PC-9 (cell line): Measurements from ENCODE around the gene MPV17. TPM values are rescaled to one million over a fixed set of nuclear protein-coding genes. Genes with fewer than 3 reads are reported as not detected.

Source experiments
- BruUV-seq: library from RNA; stranded (reverse); fragments of 400-500 nt; replicated peaks from 2 replicates; lab custom pipeline; 2021; lab: Mats Ljungman, UMichigan
- CTCF ChIA-PET: fragments of 300-600 bp; sonication (Branson Sonifier 250); formaldehyde crosslinking; loops from one replicate; lab custom pipeline; 2022; ENCODE audit warnings: antibody characterized with exemption; lab: Charles Lee
- POLR2A ChIA-PET: fragments of 300-600 bp; sonication (Branson Sonifier 250); formaldehyde crosslinking; loops from one replicate; lab custom pipeline; 2022; ENCODE audit warnings: antibody characterized with exemption; ENCODE audit not compliant: unreplicated experiment; lab: Charles Lee
- DNase-seq, 2 experiments: peaks; one replicate each; pipeline versions ENCODE4 v3.0.0 to v3.0.0-alpha.2; 2015 to 2022; ENCODE audit warnings: mixed read lengths in 1 of 2
- H2AFZ ChIP-seq: fragments of 200-600 bp; sonication (generic); 2 replicates; pipeline ENCODE4 v1.8.1; 2017; ENCODE audit warnings: antibody characterized with exemption
- H3F3A ChIP-seq: fragments of 200-600 bp; sonication (generic); 2 replicates; pipeline ENCODE4 v1.8.1; 2017; ENCODE audit warnings: antibody characterized with exemption, mild to moderate bottlenecking, low read depth; ENCODE audit not compliant: insufficient read depth
- H3K27ac ChIP-seq: fragments of 200-600 bp; sonication (generic); 2 replicates; pipeline ENCODE4 v1.6.1; 2016; ENCODE audit warnings: mixed run types
- H3K27me3 ChIP-seq: fragments of 200-600 bp; sonication (generic); 2 replicates; pipeline ENCODE4 v1.6.1; 2016; ENCODE audit warnings: low read depth, mixed run types; ENCODE audit not compliant: insufficient read depth
- H3K36me3 ChIP-seq: fragments of 200-600 bp; sonication (generic); 2 replicates; pipeline ENCODE4 v1.6.1; 2016; ENCODE audit warnings: low read depth, mixed run types
- H3K4me1 ChIP-seq: fragments of 200-600 bp; sonication (generic); replicated peaks from 2 replicates; pipeline ENCODE4 v1.6.1; 2016; ENCODE audit warnings: mixed run types; ENCODE audit not compliant: insufficient read depth
- H3K4me2 ChIP-seq: fragments of 200-600 bp; sonication (generic); 2 replicates; pipeline ENCODE4 v1.6.1; 2017; ENCODE audit warnings: mixed run types
- H3K4me3 ChIP-seq: fragments of 200-600 bp; sonication (generic); 2 replicates; pipeline ENCODE4 v1.6.1; 2016; ENCODE audit warnings: mixed run types
- H3K79me2 ChIP-seq: fragments of 200-600 bp; sonication (generic); 2 replicates; pipeline ENCODE4 v1.6.1; 2017; ENCODE audit warnings: low read depth, mixed run types
- H3K9me2 ChIP-seq: fragments of 200-600 bp; sonication (generic); 2 replicates; pipeline ENCODE4 v1.8.1; 2017; ENCODE audit warnings: mild to moderate bottlenecking; ENCODE audit not compliant: insufficient read depth
- H3K9me3 ChIP-seq: fragments of 200-600 bp; sonication (generic); 2 replicates; pipeline ENCODE4 v1.8.1; 2016; ENCODE audit warnings: low read depth; ENCODE audit not compliant: insufficient read depth
- H4K20me1 ChIP-seq: fragments of 200-600 bp; sonication (generic); 2 replicates; pipeline ENCODE4 v1.8.1; 2017; ENCODE audit not compliant: insufficient read depth
- CTCF ChIP-seq: fragments of 200-600 bp; sonication (generic); conservative IDR thresholded peaks from 2 replicates; pipeline ENCODE4 v1.6.1; 2017; ENCODE audit warnings: mixed run types, antibody characterized with exemption, mild to moderate bottlenecking, moderate library complexity
- EZH2 ChIP-seq: fragments of 200-600 bp; sonication (generic); IDR thresholded peaks from 2 replicates; pipeline ENCODE4 v1.8.0; 2017; ENCODE audit warnings: antibody characterized with exemption, low read depth
- intact Hi-C: fragments of 100-400 bp; cut with micrococcal nuclease; formaldehyde crosslinking; loops from one replicate; pipeline ENCODE4 v1.10.0; 2022; ENCODE audit not compliant: unreplicated experiment
- total RNA-seq: library from RNA; stranded (reverse); gene quantifications from 2 replicates; pipeline ENCODE4 v1.2.3, GENCODE V29; 2021

The MPV17 gene
- total RNA-seq, 1 experiment from 2014 or later: 47.5 TPM

GRCh38 chr2:27288610-27289009 lies 34.3 kb downstream of the MPV17 start:
- no peak overlapping the region for H3K27ac ChIP-seq
- CTCF ChIA-PET: no interaction called here

DNA sequence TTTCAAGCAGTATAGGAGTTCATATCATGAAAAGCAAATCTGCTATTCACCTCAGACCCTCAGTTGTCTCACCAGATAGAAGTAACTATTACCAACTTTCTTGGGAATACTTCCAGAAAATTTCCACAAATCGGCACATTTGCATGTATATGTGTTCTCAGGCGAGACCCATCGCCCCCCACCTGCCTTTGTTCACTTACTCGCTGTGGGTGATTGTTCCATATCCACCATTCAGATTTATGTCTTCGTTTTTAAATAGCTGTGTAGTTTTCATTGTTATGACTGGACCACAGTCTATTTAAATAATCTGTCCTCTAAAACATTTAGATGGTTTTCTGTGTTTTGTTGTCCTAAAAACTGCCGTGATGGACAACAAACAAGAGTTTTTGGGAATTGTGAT lies 37.4 kb downstream of the MPV17 start:
- no peak overlapping the region for H3K4me3 ChIP-seq
- H3K4me1 ChIP-seq: peaks cover 37% of the 10 kb centered on the region
- H3K9me2 ChIP-seq: no peaks in the 10 kb centered on the region
- no peak overlapping the region for H2AFZ ChIP-seq
- H3F3A ChIP-seq: peaks cover 30% of the 10 kb centered on the region; the same call in 1 of the 2 replicates
- H4K20me1 ChIP-seq: no peaks in the 10 kb centered on the region
- intact Hi-C loops: no loop called here
- no peaks in the 10 kb centered on the region for H3K27me3 ChIP-seq
- DNase-seq: no peak
- no peak overlapping the region for H3K27ac ChIP-seq
- BruUV-seq: no TSS peak
- H3K9me3 ChIP-seq: no peaks in the 10 kb centered on the region
- no peak for TF ChIP-seq EZH2
- TF ChIP-seq CTCF: no peak
- H3K36me3 ChIP-seq: no peaks in the 10 kb centered on the region
- H3K4me2 ChIP-seq: no peak overlapping the region
- no peaks in the 10 kb centered on the region for H3K79me2 ChIP-seq
- CTCF ChIA-PET: no interaction called here
- POLR2A ChIA-PET: no interaction called here

More at GRCh38 chr2:27288610-27289009, 34.3 kb downstream of the MPV17 start:
- Histone ChIP-seq H3F3A (peaks cover 29% of the 10 kb centered on the region), H4K20me1 (no peaks in the 10 kb centered on the region), H3K9me2 (no peaks in the 10 kb centered on the region), H3K4me1 (peaks cover 36% of the 10 kb centered on the region), H3K4me3 (no peak overlapping the region), H3K9me3 (no peaks in the 10 kb centered on the region), H3K4me2 (no peak overlapping the region), H3K27me3 (no peaks in the 10 kb centered on the region), H2AFZ (no peak overlapping the region), H3K36me3 (no peaks in the 10 kb centered on the region), H3K79me2 (no peaks in the 10 kb centered on the region)
- TF ChIP-seq CTCF (no peak), EZH2 (no peak)
- DNase-seq: no peak
- POLR2A ChIA-PET: no interaction called here
- BruUV-seq: no TSS peak
- intact Hi-C loops: no loop called here

DNA sequence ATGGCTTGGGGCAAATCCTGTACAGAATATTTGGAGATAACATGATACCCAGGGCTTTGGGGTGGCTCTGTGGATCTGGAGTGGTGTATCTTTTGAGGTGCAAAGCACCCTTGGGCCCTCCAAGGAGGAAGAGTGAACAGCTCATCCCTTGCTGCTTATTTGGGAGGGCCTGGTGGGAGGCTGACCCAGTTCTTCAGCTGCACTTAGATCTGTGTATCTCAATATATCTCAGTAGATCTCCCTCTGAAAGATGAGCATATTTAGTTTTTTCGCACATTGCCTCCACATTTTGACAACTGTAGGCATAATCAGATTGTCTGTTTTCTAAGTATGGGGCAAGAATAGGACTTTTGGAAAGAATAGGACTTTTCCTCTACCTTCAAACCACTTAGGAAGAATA lies 37.9 kb downstream of the MPV17 start:
- POLR2A ChIA-PET: interaction anchor here (0.6 kb wide), 1 partner anchor 516 kb away, joined by 4 read pairs; no protein-coding TSS in a partner anchor
- H3K27ac ChIP-seq: no peak overlapping the region
- no peaks in the 10 kb centered on the region for H3K36me3 ChIP-seq
- intact Hi-C loops: loop anchor here (5.0 kb wide), 1 partner anchor 73 kb away; the partner anchor contains the start of genes ATRAID and SLC5A6
- DNase-seq: no peak
- no peaks in the 10 kb centered on the region for H3K9me3 ChIP-seq
- peaks cover 37% of the 10 kb centered on the region for H3K4me1 ChIP-seq
- H3K4me3 ChIP-seq: no peak overlapping the region
- H3K9me2 ChIP-seq: no peaks in the 10 kb centered on the region
- TF ChIP-seq CTCF (no peak), EZH2 (no peak)
- H2AFZ ChIP-seq: no peak overlapping the region
- H3K4me2 ChIP-seq: no peak overlapping the region
- H4K20me1 ChIP-seq: no peaks in the 10 kb centered on the region
- CTCF ChIA-PET: interaction anchor here (0.6 kb wide), 1 partner anchor 197 kb away, joined by 7 read pairs; no protein-coding TSS in a partner anchor
- no peaks in the 10 kb centered on the region for H3K79me2 ChIP-seq
- no TSS peak for BruUV-seq
- no peaks in the 10 kb centered on the region for H3K27me3 ChIP-seq
- peaks cover 30% of the 10 kb centered on the region; the same call in 1 of the 2 replicates for H3F3A ChIP-seq
